NB4 (cell line): Measurements from ENCODE around the gene TAGLN2.

ENCODE experiments used
- MAX ChIP-seq: IDR thresholded peaks from 2 replicates; pipeline ENCODE4 v1.6.1; 2011; ENCODE audit warnings: low read depth, low read length
- MYC ChIP-seq: IDR thresholded peaks from 2 replicates; pipeline ENCODE4 v1.6.1; 2011; ENCODE audit warnings: low read depth, low read length
- POLR2A ChIP-seq: IDR thresholded peaks from 2 replicates; pipeline ENCODE4 v1.6.1; 2011; ENCODE audit warnings: mild to moderate bottlenecking; ENCODE audit not compliant: insufficient read length; ENCODE audit errors: extremely low read depth
- TF ChIP-seq, protein P1 (sequence below): IDR thresholded peaks from one replicate; pipeline ENCODE4 v1.5.1; 2012; ENCODE audit warnings: low read depth, low read length

DNA sequence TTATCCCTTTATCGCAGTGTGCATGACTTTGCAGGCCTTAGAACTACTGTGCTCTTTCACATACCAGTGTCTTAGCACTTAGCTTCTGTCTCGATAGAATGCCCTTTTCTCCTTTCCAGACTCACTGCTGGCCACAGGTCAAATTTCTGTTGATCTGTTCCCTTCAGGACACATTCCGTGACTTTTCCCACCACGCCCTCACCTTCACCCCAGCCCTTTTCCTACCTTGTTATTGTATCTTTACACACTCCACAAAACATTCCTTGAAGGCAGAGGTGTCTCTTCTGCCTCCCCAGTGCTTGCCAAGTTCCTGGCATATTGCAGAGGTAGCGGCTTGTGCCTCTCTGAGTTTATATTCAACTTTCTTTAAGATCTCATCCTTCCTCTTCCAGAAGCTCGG, 23.8 kb upstream of the TAGLN2 start:
- TF ChIP-seq, protein P1, sequence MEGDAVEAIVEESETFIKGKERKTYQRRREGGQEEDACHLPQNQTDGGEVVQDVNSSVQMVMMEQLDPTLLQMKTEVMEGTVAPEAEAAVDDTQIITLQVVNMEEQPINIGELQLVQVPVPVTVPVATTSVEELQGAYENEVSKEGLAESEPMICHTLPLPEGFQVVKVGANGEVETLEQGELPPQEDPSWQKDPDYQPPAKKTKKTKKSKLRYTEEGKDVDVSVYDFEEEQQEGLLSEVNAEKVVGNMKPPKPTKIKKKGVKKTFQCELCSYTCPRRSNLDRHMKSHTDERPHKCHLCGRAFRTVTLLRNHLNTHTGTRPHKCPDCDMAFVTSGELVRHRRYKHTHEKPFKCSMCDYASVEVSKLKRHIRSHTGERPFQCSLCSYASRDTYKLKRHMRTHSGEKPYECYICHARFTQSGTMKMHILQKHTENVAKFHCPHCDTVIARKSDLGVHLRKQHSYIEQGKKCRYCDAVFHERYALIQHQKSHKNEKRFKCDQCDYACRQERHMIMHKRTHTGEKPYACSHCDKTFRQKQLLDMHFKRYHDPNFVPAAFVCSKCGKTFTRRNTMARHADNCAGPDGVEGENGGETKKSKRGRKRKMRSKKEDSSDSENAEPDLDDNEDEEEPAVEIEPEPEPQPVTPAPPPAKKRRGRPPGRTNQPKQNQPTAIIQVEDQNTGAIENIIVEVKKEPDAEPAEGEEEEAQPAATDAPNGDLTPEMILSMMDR: no peak
- TF ChIP-seq MAX (no peak), POLR2A (no peak), MYC (no peak)
